WTC11 (cell line): ENCODE data around the gene SLC8A3. TPM values are rescaled to one million over a fixed set of nuclear protein-coding genes. Genes with fewer than 3 reads are reported as not detected.

ENCODE experiments used
- ATAC-seq: fragments of 200-7000 bp; cut with Tn5 transposase; 2 replicates; pipeline ENCODE4 v1.10.0; 2021; ENCODE audit warnings: mild to moderate bottlenecking, moderate library complexity
- CTCF ChIA-PET: fragments of 300-600 bp; sonication (Branson Sonifier 250); formaldehyde crosslinking; loops from one replicate; lab custom pipeline; 2021; ENCODE audit warnings: antibody characterized with exemption; lab: Charles Lee
- POLR2A ChIA-PET: fragments of 350-600 bp; sonication (Branson Sonifier 250); formaldehyde crosslinking; loops from one replicate; lab custom pipeline; 2021; ENCODE audit warnings: antibody characterized with exemption; lab: Charles Lee
- DNase-seq: peaks from one replicate; pipeline ENCODE4 v3.0.0; 2021; ENCODE audit warnings: low spot score
- H3K27ac Mint-ChIP-seq: 2 replicates; pipeline ENCODE4 v1.8.0; 2021; ENCODE audit warnings: mixed read lengths
- H3K27me3 Mint-ChIP-seq: 2 replicates; pipeline ENCODE4 v1.8.0; 2021; ENCODE audit warnings: low read depth, mild to moderate bottlenecking, moderate library complexity, mixed read lengths
- H3K36me3 Mint-ChIP-seq: 2 replicates; pipeline ENCODE4 v1.8.0; 2021; ENCODE audit warnings: mixed read lengths
- H3K4me1 Mint-ChIP-seq: 2 replicates; pipeline ENCODE4 v1.8.0; 2022; ENCODE audit warnings: mixed read lengths
- H3K4me3 Mint-ChIP-seq: 2 replicates; pipeline ENCODE4 v1.8.0; 2021; ENCODE audit warnings: mild to moderate bottlenecking, moderate library complexity, mixed read lengths
- H3K9me3 Mint-ChIP-seq: 2 replicates; pipeline ENCODE4 v1.8.0; 2021; ENCODE audit warnings: mixed read lengths
- AR ChIP-seq: fragments of 250-450 bp; sonication (Bioruptor Pico); IDR thresholded peaks from 2 replicates; pipeline ENCODE4 v1.9.0; 2021; ENCODE audit warnings: mild to moderate bottlenecking
- ATF6 ChIP-seq: sonication (generic); formaldehyde crosslinking; IDR thresholded peaks from 2 replicates; pipeline ENCODE4 v1.8.1; 2023; ENCODE audit warnings: mild to moderate bottlenecking, missing genetic modification reagents
- CBFB ChIP-seq: sonication (generic); formaldehyde crosslinking; IDR thresholded peaks from 2 replicates; pipeline ENCODE4 v1.8.1; 2022; ENCODE audit warnings: mild to moderate bottlenecking, low read depth, missing genetic modification reagents
- CREB1 ChIP-seq: sonication (generic); formaldehyde crosslinking; IDR thresholded peaks from 2 replicates; pipeline ENCODE4 v1.8.0; 2023; ENCODE audit warnings: mild to moderate bottlenecking, missing genetic modification reagents
- CREM ChIP-seq: sonication (generic); formaldehyde crosslinking; IDR thresholded peaks from 2 replicates; pipeline ENCODE4 v1.8.1; 2022; ENCODE audit warnings: mild to moderate bottlenecking, missing genetic modification reagents, moderate library complexity
- E2F4 ChIP-seq: sonication (generic); formaldehyde crosslinking; IDR thresholded peaks from 2 replicates; pipeline ENCODE4 v1.8.1; 2022; ENCODE audit warnings: low read depth, mild to moderate bottlenecking, moderate library complexity, missing genetic modification reagents, borderline replicate concordance
- ESRRA ChIP-seq: sonication (generic); formaldehyde crosslinking; IDR thresholded peaks from 2 replicates; pipeline ENCODE4 v1.8.1; 2022; ENCODE audit warnings: mild to moderate bottlenecking, missing genetic modification reagents, borderline replicate concordance
- ETV6 ChIP-seq: sonication (generic); formaldehyde crosslinking; IDR thresholded peaks from 2 replicates; pipeline ENCODE4 v1.8.1; 2022; ENCODE audit warnings: mild to moderate bottlenecking, missing genetic modification reagents
- GRHL2 ChIP-seq: fragments of 250-450 bp; sonication (Bioruptor Pico); IDR thresholded peaks from 2 replicates; pipeline ENCODE4 v1.8.0; 2022; ENCODE audit warnings: mild to moderate bottlenecking, moderate library complexity; ENCODE audit not compliant: insufficient replicate concordance, severe bottlenecking
- IRF1 ChIP-seq: sonication (generic); formaldehyde crosslinking; IDR thresholded peaks from 2 replicates; pipeline ENCODE4 v1.8.0; 2023; ENCODE audit warnings: missing genetic modification reagents
- JUN ChIP-seq: sonication (generic); formaldehyde crosslinking; IDR thresholded peaks from 2 replicates; pipeline ENCODE4 v1.8.0; 2023; ENCODE audit warnings: mild to moderate bottlenecking, missing genetic modification reagents
- MLX ChIP-seq: sonication (generic); formaldehyde crosslinking; IDR thresholded peaks from 2 replicates; pipeline ENCODE4 v1.8.1; 2023; ENCODE audit warnings: mild to moderate bottlenecking, missing genetic modification reagents, moderate library complexity
- PRDM15 ChIP-seq: sonication (generic); formaldehyde crosslinking; IDR thresholded peaks from 2 replicates; pipeline ENCODE4 v1.8.0; 2022; ENCODE audit warnings: missing genetic modification reagents
- SMAD4 ChIP-seq: sonication (generic); formaldehyde crosslinking; IDR thresholded peaks from 2 replicates; pipeline ENCODE4 v1.8.0; 2022; ENCODE audit warnings: mild to moderate bottlenecking, missing genetic modification reagents
- STAT6 ChIP-seq: sonication (generic); formaldehyde crosslinking; conservative IDR thresholded peaks from 2 replicates; pipeline ENCODE4 v1.8.1; 2023; ENCODE audit warnings: mild to moderate bottlenecking, low read depth, missing genetic modification reagents, moderate library complexity
- TCF7 ChIP-seq: sonication (generic); formaldehyde crosslinking; IDR thresholded peaks from 2 replicates; pipeline ENCODE4 v1.8.0; 2022; ENCODE audit warnings: mild to moderate bottlenecking, low read depth, missing genetic modification reagents, moderate library complexity
- TEAD1 ChIP-seq: sonication (generic); formaldehyde crosslinking; IDR thresholded peaks from 2 replicates; pipeline ENCODE4 v1.8.0; 2022; ENCODE audit warnings: mild to moderate bottlenecking, missing genetic modification reagents
- USF2 ChIP-seq: sonication (generic); formaldehyde crosslinking; IDR thresholded peaks from 2 replicates; pipeline ENCODE4 v1.8.1; 2023; ENCODE audit warnings: mild to moderate bottlenecking, missing genetic modification reagents, moderate library complexity
- ZNF219 ChIP-seq: sonication (generic); formaldehyde crosslinking; IDR thresholded peaks from 2 replicates; pipeline ENCODE4 v1.8.0; 2023; ENCODE audit warnings: missing genetic modification reagents, mild to moderate bottlenecking, borderline replicate concordance
- ZNF396 ChIP-seq: fragments of 250-450 bp; sonication (Bioruptor Pico); IDR thresholded peaks from 2 replicates; pipeline ENCODE4 v1.8.0; 2021; ENCODE audit warnings: mild to moderate bottlenecking, moderate library complexity, borderline replicate concordance
- total RNA-seq: library from RNA; stranded (reverse); gene quantifications from 3 replicates; pipeline ENCODE4 v1.2.3, GENCODE V29; 2021

Gene SLC8A3
- total RNA-seq, 1 experiment from 2014 or later: 0.63 TPM

GRCh38 chr14:69996216-69996615 lies 192.5 kb downstream of the SLC8A3 start:
- Mint-ChIP-seq H3K4me3 (no peak overlapping the region), H3K4me1 (peaks cover 12% of the 10 kb centered on the region), H3K36me3 (no peaks in the 10 kb centered on the region)
- ChIA-PET POLR2A (no interaction called here), CTCF (interaction anchor here (1.1 to 2.3 kb wide), 2 partner anchors 17 to 32 kb away, joined by 3 to 7 read pairs; no protein-coding TSS in a partner anchor)
- ATAC-seq: no peak
- TF ChIP-seq PRDM15 (CRISPR knock-in tag): no peak
- TF ChIP-seq CREB1 (CRISPR knock-in tag): no peak
- no peak for TF ChIP-seq IRF1 (CRISPR knock-in tag)
- TF ChIP-seq USF2: no peak
- TF ChIP-seq JUN: no peak
- TF ChIP-seq STAT6 (CRISPR knock-in tag): no peak
- no peak for TF ChIP-seq CREM (CRISPR knock-in tag)
- TF ChIP-seq ETV6 (CRISPR knock-in tag): no peak
- TF ChIP-seq E2F4: no peak
- no peak for TF ChIP-seq CBFB
- TF ChIP-seq TEAD1: no peak
- no peak for TF ChIP-seq ATF6 (CRISPR knock-in tag)
- TF ChIP-seq SMAD4 (CRISPR knock-in tag): no peak
- no peak for TF ChIP-seq GRHL2 (CRISPR knock-in tag)
- no peak for TF ChIP-seq ZNF219
- TF ChIP-seq MLX (CRISPR knock-in tag): no peak
- no peak for TF ChIP-seq AR (CRISPR knock-in tag)
- TF ChIP-seq ZNF396 (CRISPR knock-in tag): no peak
- TF ChIP-seq ESRRA: no peak
- TF ChIP-seq TCF7 (CRISPR knock-in tag): no peak
- TF ChIP-seq, all 79 proteins: peak for 0
- H3K27me3 Mint-ChIP-seq: no peaks in the 10 kb centered on the region
- H3K27ac Mint-ChIP-seq: no peak overlapping the region
- DNase-seq: no peak
- peaks cover 4% of the 10 kb centered on the region; the same call in 1 of the 2 replicates for H3K9me3 Mint-ChIP-seq
